ENCODE measurements around the gene ANTXRL. TPM values are rescaled to one million over a fixed set of nuclear protein-coding genes. Genes with fewer than 3 reads are reported as not detected.
"Not testable (repeated sequence)": the region's sequence is repeated elsewhere in the genome, so short reads cannot be mapped to it uniquely, and the experiment has no call there.

ANTXRL gene
- total RNA-seq, 2 donors from 2014 or later, result not detected

DNA sequence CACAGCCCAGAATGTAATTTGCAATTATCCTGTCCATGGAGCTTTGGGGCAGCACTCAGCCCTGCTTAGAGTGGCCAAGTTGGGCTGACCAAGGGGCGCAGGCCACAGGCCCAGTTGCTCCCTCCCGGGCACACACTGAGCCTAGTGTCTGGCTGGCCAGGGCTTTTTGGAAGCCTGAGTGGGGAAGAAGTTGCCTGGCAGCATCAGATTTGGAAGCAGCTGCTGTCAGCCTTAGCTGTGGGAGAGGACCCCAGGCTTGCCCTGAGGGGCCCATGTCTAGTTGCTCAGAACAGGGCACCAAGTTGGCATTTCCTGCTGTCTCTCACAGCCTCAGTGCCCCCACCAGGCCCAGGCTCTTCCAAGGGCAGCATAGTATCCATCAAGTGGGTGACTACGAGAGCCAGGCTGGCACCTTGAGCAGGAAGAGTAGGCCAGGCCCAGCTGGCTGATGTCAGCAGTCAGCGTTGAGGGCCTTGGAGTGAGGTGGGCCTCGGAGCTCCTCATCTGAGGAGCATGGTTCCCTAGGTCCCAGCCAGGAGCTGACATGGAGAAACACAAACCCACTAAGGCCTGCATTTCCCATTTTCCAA lies 14.4 kb downstream of the ANTXRL start:
- Histone ChIP-seq H3K9ac (ENCODE audit: low read depth in 2 of 2, low read length in 2 of 2) (no peak overlapping the region), H3K4me3 (no peak overlapping the region), H3K27ac (no peak overlapping the region), H3K4me1 (no peaks in the 10 kb centered on the region), H3K36me3 (no peaks in the 10 kb centered on the region), H3K9me3 (no peaks in the 10 kb centered on the region), H3K27me3 (no peaks in the 10 kb centered on the region)
- TF ChIP-seq, protein P1, sequence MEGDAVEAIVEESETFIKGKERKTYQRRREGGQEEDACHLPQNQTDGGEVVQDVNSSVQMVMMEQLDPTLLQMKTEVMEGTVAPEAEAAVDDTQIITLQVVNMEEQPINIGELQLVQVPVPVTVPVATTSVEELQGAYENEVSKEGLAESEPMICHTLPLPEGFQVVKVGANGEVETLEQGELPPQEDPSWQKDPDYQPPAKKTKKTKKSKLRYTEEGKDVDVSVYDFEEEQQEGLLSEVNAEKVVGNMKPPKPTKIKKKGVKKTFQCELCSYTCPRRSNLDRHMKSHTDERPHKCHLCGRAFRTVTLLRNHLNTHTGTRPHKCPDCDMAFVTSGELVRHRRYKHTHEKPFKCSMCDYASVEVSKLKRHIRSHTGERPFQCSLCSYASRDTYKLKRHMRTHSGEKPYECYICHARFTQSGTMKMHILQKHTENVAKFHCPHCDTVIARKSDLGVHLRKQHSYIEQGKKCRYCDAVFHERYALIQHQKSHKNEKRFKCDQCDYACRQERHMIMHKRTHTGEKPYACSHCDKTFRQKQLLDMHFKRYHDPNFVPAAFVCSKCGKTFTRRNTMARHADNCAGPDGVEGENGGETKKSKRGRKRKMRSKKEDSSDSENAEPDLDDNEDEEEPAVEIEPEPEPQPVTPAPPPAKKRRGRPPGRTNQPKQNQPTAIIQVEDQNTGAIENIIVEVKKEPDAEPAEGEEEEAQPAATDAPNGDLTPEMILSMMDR (IDR thresholded peaks at IDR 0.05), result no peak
- intact Hi-C loops (cut with DNase I), result no loop called here
- DNase-seq, result no peak

DNA sequence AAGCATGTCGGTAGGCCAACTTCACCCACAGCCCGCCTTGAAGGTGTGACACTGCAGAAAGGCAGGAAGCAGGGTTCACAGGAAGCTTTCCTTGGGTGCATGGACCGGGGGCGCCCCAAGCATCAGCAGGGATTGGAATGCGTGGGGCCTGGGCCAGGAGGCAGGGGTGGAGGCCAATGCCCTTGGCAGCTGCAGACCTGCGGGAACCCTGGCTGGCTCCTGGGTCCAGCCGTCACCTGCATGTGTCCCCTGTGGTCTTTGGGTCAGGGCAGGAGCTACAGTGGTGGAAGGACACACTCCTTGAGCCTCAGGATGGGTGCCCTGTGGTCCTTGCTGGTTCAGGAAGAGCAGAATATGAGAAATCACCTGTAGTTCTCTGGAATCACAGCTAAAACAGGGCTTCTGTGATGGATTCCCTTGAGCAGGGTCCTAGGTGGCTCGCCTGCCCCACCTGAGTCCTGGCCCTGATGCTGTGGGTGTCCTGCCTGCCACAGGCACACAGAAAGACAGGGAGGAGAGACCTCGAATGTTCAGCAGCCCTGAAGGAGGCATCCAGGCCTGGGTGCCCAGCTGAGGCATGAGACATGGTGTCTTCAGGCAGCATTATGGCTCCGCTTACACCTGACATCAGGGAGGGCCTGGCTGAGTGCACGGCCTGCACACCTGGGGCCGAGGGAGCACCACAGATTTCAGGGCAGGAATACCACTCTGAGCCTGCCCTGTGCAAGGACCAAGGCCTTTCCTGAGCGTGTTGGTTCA lies 15.1 kb downstream of the ANTXRL start:
- Histone ChIP-seq H3K9ac (ENCODE audit: low read depth in 2 of 2, low read length in 2 of 2) (no peak overlapping the region), H3K4me3 (no peak overlapping the region), H3K27ac (no peak overlapping the region), H3K36me3 (no peaks in the 10 kb centered on the region), H3K9me3 (no peaks in the 10 kb centered on the region), H3K4me1 (no peaks in the 10 kb centered on the region), H3K27me3 (no peaks in the 10 kb centered on the region)
- DNase-seq, result no peak
- intact Hi-C loops (cut with DNase I), result no loop called here
- TF ChIP-seq, protein P1 (IDR thresholded peaks at IDR 0.05), result no peak

DNA sequence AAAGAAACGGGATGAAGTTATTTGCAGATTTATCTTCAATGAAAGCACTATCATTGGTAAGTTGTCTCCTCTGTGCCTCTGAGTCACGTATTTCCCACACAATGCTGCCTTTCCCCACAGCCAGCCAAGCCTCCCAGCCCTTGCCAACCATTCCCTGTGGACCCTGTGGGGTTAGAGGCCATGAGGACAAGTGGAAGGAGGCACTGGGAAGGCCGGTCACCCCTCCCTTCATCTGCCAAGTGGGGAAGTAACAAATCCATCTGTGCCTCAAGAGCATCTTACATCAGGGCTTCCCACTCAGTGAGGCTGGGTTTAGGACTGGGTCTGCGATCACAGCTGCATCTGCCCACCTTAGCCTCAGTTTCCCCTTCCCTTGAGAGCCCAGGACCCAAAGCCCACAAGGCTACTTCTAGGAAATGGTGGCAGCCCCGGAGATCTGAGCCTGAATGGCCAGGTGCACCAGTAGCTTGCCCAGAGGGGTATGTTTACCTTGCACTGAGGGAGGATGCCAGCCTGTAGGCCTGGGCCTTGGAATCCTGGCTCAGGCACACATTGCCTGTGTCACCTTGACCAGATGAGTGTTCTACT lies 16.1 kb downstream of the ANTXRL start:
- H3K27me3 ChIP-seq; H3K4me1 ChIP-seq; H3K36me3 ChIP-seq; H3K27ac ChIP-seq; H3K9ac ChIP-seq (ENCODE audit: low read depth in 2 of 2, low read length in 2 of 2); H3K4me3 ChIP-seq; intact Hi-C loops (cut with DNase I); H3K9me3 ChIP-seq; DNase-seq: not testable (repeated sequence)

DNA sequence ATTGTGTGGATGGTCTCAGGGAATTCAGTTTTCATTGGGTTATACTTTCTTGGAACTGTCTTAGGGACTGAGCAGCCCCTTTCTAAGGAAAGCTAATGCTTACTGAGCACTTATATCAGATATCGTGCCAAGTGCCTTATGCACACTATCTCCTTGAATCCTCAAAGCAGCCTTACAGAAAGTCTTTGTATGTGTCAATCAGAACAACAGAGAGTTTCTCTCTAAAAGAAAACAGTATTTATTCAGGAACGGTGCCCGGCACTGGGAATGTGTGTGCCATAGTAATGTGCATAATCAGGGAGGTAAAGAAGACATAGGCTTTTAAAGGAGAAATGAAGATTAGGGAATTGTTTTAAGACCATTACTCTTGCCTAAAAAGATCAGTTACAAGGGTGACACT lies 17.3 kb downstream of the ANTXRL start:
- no peaks in the 10 kb centered on the region for H3K9me3 ChIP-seq
- DNase-seq, result no peak
- no peaks in the 10 kb centered on the region for H3K4me1 ChIP-seq
- H3K27me3 ChIP-seq, result no peaks in the 10 kb centered on the region
- TF ChIP-seq, protein P1 (IDR thresholded peaks at IDR 0.05), result no peak
- intact Hi-C loops (cut with DNase I), result no loop called here
- H3K27ac ChIP-seq, result no peak overlapping the region
- no peaks in the 10 kb centered on the region for H3K36me3 ChIP-seq
- H3K4me3 ChIP-seq, result no peak overlapping the region
- H3K9ac ChIP-seq (ENCODE audit: low read depth in 2 of 2, low read length in 2 of 2), result no peak overlapping the region

DNA sequence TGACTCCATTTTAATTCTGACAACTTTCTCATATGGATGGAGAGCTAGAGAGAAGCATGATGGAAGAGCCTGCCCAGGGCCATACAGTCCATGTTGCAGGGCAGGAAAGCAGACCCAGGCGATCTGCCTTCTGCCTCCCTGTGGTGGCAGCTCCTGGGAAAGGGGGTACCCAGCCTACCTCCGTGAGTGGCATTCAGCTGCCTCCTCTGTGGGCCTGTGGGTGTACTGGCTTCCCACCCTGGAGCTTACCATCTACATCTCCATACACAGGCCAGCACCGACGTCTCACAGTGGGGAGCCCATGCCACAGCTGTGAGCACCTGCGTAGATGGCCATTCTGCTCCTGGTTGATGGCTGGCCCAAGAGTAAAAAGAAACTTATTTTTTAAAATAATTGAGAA lies 17.9 kb downstream of the ANTXRL start:
- H3K27ac ChIP-seq; H3K9me3 ChIP-seq; H3K9ac ChIP-seq (ENCODE audit: low read depth in 2 of 2, low read length in 2 of 2); DNase-seq; H3K27me3 ChIP-seq; H3K4me3 ChIP-seq; H3K36me3 ChIP-seq; H3K4me1 ChIP-seq; intact Hi-C loops (cut with DNase I): not testable (repeated sequence)

DNA sequence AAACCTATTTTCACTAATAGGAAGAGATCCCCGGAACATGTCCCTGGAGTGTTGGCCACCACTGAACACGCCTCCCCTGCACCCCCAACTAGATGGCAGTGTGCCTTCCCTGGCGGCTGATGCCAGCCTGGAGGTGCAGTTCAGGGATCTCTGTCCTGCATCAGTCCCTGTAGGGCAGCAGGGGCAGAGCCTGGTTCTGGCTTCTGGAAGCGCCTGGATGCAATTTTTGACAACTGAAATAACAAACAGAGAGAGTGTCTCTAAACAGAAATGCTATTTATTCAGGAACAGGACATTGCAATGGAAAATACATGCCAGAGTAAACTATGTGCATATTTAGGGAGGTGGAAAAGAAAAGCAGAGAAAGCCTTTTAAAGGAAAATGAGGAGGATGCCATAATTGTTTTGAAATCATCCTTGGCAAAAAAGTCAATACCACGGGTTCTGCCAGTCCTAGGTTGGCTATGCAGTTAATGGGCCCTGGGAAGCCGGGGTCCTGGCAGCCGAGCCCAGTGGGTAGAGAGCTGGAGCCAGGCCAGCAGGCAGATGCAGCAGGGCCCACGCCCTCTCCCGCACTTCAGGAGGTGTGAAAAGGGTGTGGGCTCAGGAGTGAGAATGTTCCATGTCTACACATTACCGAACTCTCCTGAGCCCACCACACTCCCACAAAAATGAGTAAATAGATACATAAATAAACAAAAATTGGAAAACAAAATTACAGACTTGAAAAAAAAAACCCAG lies 18.5 kb downstream of the ANTXRL start:
- H3K27ac ChIP-seq, result no peak overlapping the region
- H3K36me3 ChIP-seq, result no peaks in the 10 kb centered on the region
- TF ChIP-seq, protein P1 (IDR thresholded peaks at IDR 0.05), result no peak
- H3K4me1 ChIP-seq, result no peaks in the 10 kb centered on the region
- no peak overlapping the region for H3K9ac ChIP-seq (ENCODE audit: low read depth in 2 of 2, low read length in 2 of 2)
- no peaks in the 10 kb centered on the region for H3K27me3 ChIP-seq
- no peaks in the 10 kb centered on the region for H3K9me3 ChIP-seq
- no peak overlapping the region for H3K4me3 ChIP-seq
- DNase-seq, result no peak
- intact Hi-C loops (cut with DNase I), result no loop called here
